ENCODE measurements around the gene TMPRSS9.

TMPRSS9 gene

DNA sequence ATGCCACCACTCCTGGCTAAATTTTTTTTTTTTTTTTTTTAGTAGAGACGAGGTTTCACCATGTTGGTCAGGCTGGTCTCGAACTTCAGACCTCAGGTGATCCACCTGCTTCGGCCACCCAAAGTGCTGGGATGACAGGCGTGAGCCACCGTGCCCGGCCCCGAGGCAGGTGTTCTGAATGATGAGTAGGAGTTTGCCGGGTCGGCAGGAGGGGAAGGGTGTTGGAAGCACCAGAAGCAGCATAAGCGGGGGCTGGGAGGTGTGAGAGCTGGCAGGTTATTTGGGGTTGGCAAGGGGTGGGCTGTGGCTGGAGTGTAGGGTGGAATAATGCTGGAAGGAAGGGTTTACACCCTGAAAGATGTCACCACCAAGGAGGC, 29.8 kb upstream of the TMPRSS9 start:
- DNase-seq: no peak

DNA sequence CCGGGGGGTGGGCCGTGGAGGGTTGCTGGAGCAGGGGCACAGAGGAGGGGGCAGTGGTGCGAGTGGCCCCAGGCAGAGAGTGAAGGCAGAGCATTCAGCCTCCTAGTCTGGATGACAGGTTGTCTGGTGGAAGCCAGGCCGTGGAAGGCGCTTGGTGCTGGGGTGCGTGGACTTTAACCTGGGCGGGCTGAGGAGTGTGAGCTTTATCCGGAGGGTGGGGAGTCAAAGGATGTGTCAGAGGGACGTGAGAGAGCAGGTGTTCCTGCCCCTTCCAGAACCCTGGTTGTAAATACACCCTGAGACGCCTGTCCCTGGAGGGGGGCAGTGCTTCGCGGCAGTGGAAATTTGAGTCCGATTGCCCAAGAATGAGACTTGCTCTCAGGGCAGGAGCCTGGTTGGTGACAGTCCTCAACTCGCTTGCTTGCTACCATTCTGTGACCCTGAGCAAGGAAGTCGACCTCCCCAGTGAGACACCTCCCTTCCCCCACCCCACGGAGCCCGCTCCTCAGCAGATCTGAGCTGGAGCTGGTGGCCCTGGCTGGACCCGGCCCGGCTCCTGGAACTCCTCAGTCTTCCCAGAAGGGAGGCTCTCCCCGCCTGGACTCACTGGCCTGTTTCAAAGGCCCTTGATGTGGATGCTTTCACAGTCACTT, 29.3 kb upstream of the TMPRSS9 start:
- DNase-seq: peak; percentile 29

DNA sequence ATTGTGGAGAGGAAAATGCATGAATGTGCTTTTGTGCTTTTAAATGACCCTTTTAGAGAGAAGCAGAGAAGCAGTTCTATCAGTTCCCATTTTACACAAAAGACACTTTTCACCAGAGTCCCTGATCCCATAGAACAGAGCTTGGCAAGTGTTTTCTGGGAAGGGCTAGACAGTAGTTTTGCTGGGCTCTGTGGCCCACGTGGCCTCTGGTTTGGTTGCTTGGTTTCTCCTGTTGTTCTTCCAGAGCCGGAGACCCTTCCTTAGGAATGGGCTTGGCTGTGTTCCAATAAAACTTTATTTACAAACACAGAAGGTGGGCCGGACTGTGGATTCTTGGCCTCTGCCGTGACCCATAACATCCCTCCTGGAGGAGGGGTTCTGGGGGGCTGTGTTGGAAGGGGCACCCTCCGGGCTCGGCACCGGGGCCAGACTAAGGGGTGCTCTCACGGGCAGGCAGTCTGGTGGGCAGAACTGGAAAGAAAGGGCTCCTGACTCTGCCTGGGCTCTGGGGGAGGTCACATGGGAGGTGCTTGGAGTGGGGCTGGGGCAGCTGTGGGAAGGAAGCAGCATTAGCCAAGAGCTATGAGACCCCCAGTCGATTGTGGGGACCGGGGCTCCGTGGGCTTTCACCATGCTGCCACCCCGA, 28.3 kb upstream of the TMPRSS9 start:
- no peak for DNase-seq

DNA sequence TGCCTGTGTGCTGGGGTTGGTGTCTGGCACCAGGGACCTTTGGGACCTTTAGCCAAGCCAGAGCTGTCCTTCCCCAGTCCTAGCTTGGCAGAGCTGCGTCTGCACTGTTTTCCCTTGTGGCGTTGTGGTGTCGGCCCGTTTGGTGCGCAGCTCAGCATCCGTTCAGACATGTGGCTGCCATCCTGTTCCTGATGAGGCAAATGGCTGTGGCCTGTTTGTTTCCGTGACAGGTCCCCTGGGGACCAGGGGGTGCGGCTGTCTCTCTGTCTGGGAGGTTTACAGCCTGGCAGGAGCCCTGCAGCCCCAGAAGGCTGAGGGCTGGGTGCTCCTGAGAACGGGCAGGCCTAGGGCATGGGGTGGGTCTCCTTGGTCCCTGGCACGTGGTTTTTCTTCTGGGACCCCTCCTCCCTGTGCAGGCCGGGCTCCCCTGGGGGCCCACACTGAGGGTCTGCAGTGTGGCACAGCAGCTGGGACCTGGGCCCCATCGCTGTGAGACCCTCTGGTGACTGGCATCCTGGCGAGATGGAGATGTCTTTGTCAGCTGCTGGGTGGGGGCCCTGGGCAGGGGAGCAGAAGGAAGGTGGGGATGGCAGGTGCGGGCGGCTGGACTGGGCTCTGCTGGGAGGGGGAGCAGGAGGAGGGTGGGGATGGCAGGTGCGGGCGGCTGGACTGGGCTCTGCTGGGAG, 27.6 kb upstream of the TMPRSS9 start:
- DNase-seq: peak; percentile 61

DNA sequence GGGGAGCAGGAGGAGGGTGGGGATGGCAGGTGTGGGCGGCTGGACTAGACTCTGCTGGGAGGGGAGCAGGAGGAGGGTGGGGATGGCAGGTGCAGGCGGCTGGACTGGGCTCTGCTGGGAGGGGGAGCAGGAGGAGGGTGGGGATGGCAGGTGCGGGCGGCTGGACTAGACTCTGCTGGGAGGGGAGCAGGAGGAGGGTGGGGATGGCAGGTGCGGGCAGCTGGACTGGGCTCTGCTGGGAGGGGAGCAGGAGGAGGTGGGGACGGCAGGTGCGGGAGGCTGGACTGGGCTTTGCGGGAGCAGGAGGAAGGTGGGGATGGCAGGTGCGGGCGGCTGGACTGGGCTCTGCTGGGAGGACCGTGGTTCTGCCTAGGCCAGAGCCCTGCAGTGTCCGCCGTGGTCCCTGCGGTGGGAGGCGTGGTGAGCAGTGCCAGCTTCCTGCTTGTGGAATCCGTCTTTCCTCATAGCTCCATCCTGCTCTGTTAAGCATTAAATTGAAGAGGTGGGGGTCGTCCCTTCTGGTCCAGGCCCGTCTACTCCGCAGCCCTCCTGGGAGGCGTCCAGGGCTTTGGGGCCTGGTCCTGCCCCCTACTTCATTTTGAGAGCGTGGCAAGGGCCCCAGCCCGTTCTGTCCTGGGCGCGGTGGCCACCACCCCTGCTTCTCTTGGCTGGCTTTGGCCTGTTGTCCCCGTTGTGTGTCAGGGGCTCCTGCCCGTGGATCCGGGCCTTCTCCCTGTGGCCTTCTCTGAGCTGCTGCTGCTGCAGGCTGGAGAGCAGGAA, 26.8 kb upstream of the TMPRSS9 start:
- peak; percentile 92 for DNase-seq

DNA sequence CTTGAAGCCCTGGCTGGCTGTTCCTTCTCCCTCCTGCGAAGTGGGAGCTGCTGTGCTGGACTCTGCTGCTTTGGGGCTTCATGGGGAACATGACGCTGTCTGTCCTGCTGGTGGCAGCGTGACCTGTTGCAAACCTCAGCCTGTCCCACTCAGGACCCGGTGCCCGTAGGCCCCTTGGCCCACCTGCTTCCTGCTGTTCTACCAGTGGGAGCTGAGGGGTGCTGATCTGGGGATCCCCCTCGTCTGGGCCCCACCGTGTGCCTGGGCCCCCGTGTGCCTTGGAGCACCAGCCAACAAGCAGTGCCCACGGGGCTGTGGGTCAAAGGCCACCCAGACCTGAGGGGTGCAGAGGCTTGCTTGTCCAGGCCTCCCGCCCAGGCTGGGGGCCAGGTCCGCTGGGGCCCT, 26.3 kb upstream of the TMPRSS9 start:
- no peak for DNase-seq

DNA sequence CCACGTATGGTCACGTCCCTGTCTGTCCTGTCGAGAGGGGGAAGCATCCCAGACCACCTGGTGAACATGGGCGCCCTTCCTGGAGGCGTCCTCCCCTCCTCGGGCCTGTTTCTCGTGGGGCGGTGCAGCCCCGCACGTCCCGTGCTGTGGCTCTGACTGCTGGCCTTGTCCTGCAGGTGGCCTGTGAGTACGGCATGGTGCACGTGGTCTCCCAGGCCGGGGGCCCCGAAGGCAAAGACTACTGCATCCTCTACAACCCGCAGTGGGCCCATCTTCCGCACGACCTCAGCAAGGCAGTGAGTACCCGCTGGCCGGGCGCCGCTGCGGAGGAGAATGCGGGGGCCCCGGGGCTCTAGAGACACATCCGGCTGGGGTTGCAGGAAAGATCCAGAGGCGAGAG, 25.6 kb upstream of the TMPRSS9 start:
- DNase-seq: no peak

DNA sequence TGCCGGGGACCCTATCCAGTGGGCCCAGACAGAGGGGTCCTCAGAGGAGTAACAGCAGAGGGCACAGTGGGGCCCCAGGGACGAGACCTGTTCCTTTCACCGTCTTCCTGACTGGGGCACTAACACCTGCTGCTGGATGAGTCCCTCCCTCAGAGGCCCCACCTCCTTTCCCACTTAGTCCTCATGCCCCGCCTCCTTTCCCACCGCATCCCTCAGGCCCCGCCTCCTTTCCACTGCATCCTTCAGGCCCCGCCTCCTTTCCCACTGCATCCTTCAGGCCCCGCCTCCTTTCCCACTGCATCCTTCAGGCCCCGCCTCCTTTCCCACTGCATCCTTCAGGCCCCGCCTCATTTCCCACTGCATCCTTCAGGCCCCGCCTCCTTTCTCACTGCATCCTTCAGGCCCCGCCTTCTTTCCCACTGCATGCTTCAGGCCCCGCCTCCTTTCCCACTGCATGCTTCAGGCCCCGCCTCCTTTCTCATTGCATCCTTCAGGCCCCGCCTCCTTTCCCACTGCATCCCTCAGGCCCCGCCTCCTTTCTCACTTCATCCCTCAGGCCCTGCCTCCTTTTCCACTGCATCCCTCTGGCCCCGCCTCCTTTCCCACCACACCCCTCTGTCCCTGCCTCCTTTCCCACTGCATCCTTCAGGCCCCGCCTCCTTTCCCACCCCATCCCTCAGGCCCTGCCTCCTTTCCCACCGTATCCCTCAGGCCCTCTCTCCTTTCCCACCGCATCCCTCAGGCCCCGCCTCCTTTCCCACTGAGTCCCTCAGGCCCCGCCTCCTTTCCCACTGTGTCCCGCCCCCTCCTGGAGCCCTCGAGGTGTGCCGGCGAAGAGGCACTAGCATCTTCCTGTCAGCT, 24.8 kb upstream of the TMPRSS9 start:
- DNase-seq: no peak

DNA sequence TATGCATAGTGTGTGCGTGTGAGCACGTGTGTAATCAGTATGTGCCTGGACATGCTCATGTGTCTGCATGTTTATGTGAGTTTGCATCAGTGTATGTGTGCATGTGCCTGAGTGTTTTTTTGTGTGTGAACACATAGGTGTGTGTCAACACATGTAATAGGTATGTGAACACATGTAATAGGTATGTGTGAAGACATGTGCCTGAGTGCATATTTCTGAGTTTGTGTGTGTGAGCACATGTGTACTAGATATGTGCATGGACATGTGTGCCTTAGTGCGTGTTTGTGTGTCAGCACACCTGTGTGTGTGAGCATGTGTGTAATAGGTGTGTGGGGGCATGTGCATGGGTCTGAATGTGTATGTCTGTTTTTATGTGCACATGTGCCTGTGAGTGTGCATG, 24.2 kb upstream of the TMPRSS9 start:
- no peak for DNase-seq

DNA sequence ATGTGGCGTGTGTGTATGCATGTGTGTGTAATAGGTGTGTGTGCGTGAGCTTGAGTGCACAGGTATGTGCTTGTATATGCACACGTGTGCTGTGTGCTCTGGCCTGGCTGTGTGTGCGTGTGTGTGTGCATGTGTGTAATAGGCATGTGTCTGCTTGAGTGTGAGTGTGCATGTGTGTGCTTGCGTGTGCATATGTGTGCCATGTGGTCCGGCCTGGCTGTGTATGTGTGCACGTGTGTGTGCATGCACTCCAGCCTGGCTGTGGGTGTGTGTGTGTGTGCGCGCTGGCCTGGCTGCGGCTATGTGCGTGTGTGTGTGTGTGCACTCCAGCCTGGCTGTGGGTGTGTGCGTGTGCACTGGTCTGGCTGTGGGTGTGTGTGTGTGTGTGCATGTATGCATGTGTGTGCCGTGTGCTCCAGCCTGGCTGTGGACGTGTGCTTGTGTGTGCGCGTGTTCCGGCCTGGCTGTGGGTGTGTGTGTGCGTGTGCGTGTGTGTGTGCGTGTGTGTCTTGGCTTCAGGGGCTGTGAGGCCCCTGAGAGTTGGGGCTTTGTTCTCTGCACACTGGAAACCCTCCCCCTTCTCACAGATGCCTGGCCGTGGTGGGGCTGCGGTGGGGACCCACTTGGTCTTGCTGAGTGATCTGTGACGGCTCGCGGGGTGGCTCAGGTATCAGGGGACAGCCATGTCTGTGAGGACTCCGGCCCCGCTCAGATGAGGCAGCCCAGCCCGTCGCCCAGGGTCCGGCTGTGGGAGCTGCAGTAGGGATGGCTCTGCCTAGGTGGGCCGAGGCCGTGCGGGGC, 23.3 kb upstream of the TMPRSS9 start:
- DNase-seq: no peak

DNA sequence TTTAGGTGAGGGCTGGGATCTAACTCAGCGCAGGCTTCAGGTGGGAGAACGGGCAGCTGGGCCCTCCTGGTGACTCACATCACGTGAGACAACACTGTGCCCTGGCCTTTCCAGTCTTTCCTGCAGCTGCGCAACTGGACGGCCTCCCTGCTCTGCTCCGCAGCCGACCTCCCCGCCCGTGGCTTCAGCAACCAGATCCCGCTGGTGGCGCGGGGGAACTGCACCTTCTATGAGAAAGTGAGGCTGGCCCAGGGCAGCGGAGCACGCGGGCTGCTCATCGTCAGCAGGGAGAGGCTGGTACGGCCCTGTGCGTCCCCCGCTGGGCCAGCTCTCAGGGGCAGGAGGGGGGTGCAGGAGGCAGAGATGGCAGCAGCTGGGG, 22.7 kb upstream of the TMPRSS9 start:
- no peak for DNase-seq

DNA sequence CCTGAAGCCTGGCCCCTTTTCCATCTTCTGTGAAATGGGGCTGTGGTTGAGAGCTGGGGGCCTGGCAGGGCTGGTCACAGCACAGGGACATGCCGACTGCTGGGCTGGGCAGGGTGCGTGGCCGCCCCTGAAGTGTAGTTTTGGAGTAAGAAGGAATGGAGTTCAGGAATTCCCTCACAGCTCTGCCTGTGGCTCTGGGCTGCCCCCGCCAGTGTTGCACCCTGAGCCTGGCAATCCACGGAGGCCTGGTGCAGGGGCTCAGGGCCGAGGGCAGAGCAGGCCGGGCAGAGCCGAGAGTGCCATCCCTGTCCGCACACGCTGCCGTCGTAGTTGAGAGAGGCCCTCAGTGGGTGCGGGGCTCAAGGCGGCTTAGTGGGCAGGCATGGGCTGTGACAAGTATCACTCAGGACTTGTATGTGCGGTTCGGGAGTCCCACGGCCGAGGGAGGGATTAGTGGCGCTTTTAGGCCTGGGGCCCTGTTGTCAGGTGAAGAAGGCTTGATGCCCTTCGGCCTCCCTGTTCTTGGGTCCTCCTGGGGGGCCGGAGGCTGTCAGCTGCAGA, 21.9 kb upstream of the TMPRSS9 start:
- DNase-seq: no peak

DNA sequence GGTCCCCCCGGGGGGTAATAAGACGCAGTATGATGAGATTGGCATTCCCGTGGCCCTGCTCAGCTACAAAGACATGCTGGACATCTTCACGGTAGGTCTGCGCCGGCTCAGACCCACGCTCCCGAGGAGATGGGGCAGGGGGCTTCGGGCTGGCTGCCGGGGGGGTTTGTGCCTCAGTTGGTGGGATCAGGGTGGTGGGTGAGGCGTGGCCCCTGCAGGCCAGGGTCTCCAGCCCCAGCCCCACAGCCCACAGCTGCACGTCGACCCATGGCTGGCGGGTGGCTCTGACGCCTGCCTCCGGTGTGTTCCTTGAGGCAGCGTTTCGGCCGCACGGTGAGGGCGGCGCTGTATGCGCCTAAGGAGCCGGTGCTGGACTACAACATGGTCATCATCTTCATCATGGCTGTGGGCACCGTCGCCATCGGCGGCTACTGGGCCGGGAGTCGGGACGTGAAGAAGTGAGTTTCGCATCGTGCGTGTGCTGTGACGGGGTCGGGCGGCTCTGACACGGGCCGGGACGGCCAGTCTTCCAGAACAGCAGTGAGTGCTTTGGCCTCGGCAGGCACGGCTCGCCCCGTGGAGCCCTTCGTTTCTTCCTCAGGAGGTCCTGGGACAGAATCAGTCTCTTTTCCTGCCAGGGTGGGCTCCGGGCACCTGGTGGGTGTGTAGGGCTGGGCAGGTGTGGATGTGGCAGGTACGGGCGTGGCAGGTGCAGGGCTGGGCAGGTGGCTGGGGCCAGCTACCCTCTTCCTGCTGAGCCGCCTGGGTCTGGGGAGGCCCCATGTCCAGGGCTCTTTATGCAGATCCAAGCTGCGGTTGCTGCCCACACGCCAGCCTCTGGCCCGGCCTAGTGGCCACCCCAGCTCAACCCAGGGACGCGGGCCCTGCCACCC, 21.1 kb upstream of the TMPRSS9 start:
- no peak for DNase-seq

DNA sequence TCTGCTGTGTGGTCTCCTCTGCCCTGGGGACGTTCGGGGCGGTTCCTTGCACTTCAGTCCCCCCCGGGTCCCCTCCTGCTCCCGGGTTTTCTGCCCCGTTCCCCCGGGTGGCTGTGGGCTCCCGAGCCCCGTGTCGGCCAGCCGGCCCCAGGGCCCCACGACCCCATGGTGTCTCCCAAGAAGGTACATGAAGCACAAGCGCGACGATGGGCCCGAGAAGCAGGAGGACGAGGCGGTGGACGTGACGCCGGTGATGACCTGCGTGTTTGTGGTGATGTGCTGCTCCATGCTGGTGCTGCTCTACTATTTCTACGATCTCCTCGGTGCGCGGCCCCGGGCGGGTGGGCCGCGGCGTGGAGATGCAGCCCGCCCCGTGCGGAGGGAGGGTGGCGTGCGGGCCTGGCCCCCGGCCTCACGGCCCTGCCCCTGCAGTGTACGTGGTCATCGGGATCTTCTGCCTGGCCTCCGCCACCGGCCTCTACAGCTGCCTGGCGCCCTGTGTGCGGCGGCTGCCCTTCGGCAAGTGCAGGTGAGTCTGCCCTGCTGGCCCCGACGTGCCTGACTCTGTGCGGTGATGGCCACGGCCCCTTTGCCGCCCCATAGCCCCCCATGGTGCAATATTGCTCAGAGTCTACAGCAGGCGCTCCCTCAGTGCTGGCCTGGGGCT, 20.3 kb upstream of the TMPRSS9 start:
- no peak for DNase-seq

DNA sequence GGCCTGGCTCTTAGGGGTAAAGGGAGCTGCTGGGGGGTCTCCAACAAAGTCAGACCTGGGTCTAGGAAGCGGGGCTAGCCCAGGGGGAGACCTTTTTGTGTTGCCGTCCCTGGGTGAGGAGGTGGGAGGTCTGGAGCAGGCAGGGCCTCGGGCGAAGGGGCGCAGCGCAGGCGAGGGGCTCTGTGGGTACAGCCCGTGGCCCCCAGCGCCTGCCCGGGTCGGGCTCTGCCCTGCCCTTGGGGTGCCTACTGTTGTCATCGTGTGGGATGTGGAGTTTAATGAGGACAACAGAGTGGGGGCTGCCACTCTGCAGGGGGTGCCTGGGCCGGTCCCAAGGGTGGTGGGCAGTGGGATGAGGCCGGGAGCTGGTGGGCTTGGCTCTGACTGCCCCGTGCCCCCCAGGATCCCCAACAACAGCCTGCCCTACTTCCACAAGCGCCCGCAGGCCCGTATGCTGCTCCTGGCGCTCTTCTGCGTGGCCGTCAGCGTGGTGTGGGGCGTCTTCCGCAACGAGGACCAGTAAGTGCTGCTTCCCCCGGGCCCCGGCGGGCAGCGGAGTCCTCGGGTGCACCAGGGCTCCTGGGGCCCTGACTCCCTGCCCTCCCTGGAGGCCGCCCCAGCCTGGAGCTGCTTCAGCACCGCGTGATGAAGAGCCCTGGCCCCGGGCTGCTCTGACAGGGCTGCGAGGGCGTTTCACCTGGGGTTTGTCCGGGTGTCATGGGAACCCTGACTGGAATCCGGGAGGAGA, 19.4 kb upstream of the TMPRSS9 start:
- DNase-seq: no peak

DNA sequence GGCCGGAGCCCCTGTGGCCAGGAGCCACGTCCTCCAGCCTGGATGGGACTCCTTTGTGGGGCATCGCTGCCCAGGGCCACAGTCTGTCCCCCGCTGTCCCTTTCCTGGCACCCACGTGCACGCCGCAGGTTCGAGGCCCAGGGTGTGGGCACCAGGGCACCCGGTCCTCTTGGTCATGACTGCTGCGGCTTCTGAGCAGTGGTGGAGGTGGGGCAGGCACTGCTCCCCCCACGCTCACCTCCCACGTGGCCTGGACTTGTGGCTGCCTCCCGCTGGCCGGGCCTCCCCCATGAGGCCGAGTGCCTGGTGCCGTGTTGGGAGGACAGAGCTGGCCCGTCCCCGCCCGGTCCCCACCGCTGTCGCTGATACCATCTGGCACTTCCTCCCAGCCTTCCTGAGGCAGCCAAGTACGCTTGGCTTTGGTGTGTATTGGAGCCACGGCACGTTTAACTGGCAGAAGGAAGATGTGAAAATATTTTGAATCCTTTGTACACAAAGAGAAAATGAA, 18.8 kb upstream of the TMPRSS9 start:
- no peak for DNase-seq

DNA sequence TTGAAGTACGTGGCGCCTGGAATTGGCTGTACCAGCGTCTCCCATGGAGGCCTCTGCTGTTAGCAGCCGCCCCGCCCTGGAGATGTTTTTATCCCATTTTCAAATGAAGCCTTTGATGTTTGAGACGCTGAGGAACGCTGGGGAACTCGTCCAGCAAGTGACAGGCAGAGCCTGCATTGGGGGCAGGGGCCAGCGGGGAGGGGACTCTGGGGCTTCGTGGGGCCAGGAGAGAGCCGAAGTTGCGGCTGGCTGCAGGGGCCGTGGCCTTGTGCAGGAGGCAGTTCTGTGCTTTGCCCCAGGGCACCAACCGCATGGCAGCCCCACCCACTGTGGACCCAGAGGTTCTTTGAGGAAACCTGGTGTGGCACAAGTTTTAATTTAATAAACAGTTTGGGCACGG, 18.1 kb upstream of the TMPRSS9 start:
- DNase-seq: no peak

DNA sequence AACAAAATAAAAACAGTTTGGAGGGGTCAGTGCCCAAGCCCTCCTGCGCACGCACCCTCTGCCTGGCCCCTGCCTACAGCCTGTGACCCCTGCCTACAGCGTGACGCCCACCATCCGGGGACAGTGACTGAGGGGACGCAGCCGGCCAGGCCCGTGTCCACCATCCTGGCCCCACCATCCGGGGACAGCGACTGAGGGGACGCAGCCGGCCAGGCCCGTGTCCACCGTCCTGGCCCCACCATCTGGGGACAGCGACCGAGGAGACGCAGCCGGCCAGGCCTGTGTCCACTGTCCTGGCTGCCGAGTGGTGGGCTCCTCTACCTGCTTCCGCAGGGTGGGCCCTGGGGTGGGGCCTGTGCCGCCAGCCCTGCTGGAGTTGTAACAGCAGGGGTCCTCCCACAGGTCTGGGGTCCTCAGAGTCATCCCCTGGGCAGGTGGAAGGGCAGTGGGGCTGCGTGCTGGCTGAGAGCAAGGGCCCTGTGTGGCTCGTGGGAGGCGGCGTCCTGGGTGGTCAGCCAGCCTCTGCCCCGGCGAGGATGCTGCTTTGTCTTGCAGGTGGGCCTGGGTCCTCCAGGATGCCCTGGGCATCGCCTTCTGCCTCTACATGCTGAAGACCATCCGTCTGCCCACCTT, 17.3 kb upstream of the TMPRSS9 start:
- DNase-seq: no peak

Data from NCI-H1105 (cell line).